Nephron progenitor cell (in vitro differentiated cells): ENCODE measurements around the gene CD109.

ENCODE experiments used
- DNase-seq: peaks from one replicate; pipeline ENCODE4 v3.0.0; 2021
- H3K27ac Mint-ChIP-seq: 2 replicates; pipeline ENCODE4 v1.8.0; 2021; ENCODE audit warnings: mild to moderate bottlenecking, moderate library complexity, mixed read lengths
- H3K27me3 Mint-ChIP-seq: 2 replicates; pipeline ENCODE4 v1.8.0; 2021; ENCODE audit warnings: mild to moderate bottlenecking, low read depth, mixed read lengths; ENCODE audit not compliant: poor library complexity
- H3K36me3 Mint-ChIP-seq: 2 replicates; pipeline ENCODE4 v1.8.0; 2021; ENCODE audit warnings: low read depth, mixed read lengths
- H3K4me1 Mint-ChIP-seq: 2 replicates; pipeline ENCODE4 v1.8.0; 2021; ENCODE audit warnings: mixed read lengths
- H3K4me3 Mint-ChIP-seq: 2 replicates; pipeline ENCODE4 v1.8.0; 2021; ENCODE audit warnings: mild to moderate bottlenecking, moderate library complexity, mixed read lengths
- H3K9me3 Mint-ChIP-seq: 2 replicates; pipeline ENCODE4 v1.8.0; 2021; ENCODE audit warnings: mild to moderate bottlenecking, moderate library complexity, mixed read lengths
- TF ChIP-seq, protein P1 (sequence below): fragments of 200-600 bp; sonication (generic); IDR thresholded peaks from 2 replicates; pipeline ENCODE4 v1.5.0; 2021; ENCODE audit warnings: antibody characterized with exemption

The CD109 gene

GRCh38 chr6:73695619-73696421 lies at the start of gene CD109:
TSS of gene CD109 (plus strand) at chr6:73696203. CDS start at chr6:73696216, 13 bp downstream.
- Mint-ChIP-seq H3K27ac (no peak within 1 kb of the TSS), H3K36me3 (no peaks in the 10 kb centered on the region)

DNA sequence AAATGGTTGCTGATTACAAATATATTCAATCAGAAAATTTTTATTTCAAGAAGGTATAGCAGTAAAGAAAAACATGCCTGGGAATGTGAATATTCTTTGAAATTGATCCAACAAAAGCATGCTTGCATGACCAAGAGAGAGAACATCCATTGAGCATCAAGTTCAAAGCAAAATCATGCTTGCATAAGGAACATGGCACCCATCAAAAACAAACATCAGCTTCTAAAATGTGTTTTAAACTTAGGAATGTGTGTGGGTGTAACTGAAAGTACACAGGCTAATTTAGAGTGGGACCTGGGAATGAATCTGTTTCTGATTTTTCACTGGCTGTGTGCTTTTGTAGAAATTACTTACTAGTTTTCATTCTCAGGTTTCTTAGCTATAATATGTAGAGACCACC lies 47.8 kb upstream of the CD109 start:
- Mint-ChIP-seq H3K4me3 (no peak overlapping the region), H3K27me3 (peaks cover 8% of the 10 kb centered on the region), H3K4me1 (peaks cover 22% of the 10 kb centered on the region), H3K9me3 (no peaks in the 10 kb centered on the region), H3K27ac (no peak overlapping the region), H3K36me3 (peaks cover 4% of the 10 kb centered on the region)
- no peak for DNase-seq
- TF ChIP-seq, protein P1, sequence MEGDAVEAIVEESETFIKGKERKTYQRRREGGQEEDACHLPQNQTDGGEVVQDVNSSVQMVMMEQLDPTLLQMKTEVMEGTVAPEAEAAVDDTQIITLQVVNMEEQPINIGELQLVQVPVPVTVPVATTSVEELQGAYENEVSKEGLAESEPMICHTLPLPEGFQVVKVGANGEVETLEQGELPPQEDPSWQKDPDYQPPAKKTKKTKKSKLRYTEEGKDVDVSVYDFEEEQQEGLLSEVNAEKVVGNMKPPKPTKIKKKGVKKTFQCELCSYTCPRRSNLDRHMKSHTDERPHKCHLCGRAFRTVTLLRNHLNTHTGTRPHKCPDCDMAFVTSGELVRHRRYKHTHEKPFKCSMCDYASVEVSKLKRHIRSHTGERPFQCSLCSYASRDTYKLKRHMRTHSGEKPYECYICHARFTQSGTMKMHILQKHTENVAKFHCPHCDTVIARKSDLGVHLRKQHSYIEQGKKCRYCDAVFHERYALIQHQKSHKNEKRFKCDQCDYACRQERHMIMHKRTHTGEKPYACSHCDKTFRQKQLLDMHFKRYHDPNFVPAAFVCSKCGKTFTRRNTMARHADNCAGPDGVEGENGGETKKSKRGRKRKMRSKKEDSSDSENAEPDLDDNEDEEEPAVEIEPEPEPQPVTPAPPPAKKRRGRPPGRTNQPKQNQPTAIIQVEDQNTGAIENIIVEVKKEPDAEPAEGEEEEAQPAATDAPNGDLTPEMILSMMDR = no peak

More at GRCh38 chr6:73695619-73696421, at the start of gene CD109:
- Mint-ChIP-seq H3K4me3 (peak within 1 kb of the TSS; percentile 84), H3K27me3 (peaks cover 34% of the 10 kb centered on the region), H3K4me1 (peaks cover 25% of the 10 kb centered on the region), H3K9me3 (peaks cover 7% of the 10 kb centered on the region)
- TF ChIP-seq, protein P1 = no peak
- peak; percentile 76 for DNase-seq

DNA sequence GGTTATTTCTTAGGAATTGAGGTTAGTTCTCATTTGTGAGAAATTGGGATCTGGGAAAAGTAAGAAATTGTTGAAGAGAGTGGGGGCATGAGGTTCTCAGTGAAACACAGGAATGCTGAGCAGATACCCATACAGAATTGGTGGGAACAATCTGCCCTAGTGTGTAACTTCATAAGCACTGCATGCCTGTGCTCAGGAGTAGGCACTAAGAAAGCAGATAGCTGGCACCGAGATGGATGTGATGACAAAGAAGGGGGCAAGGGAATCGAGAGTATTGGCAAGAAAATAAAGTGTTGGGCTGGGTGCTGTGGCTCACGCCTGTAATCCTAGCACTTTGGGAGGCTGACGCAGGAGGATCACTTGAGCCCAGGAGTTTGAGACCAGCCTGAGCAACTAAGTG lies 46.2 kb upstream of the CD109 start:
- Mint-ChIP-seq H3K9me3 (no peaks in the 10 kb centered on the region), H3K4me1 (peaks cover 25% of the 10 kb centered on the region), H3K27me3 (peaks cover 10% of the 10 kb centered on the region), H3K36me3 (peaks cover 4% of the 10 kb centered on the region), H3K27ac (no peak overlapping the region), H3K4me3 (no peak overlapping the region)
- DNase-seq = no peak
- TF ChIP-seq, protein P1 = no peak

DNA sequence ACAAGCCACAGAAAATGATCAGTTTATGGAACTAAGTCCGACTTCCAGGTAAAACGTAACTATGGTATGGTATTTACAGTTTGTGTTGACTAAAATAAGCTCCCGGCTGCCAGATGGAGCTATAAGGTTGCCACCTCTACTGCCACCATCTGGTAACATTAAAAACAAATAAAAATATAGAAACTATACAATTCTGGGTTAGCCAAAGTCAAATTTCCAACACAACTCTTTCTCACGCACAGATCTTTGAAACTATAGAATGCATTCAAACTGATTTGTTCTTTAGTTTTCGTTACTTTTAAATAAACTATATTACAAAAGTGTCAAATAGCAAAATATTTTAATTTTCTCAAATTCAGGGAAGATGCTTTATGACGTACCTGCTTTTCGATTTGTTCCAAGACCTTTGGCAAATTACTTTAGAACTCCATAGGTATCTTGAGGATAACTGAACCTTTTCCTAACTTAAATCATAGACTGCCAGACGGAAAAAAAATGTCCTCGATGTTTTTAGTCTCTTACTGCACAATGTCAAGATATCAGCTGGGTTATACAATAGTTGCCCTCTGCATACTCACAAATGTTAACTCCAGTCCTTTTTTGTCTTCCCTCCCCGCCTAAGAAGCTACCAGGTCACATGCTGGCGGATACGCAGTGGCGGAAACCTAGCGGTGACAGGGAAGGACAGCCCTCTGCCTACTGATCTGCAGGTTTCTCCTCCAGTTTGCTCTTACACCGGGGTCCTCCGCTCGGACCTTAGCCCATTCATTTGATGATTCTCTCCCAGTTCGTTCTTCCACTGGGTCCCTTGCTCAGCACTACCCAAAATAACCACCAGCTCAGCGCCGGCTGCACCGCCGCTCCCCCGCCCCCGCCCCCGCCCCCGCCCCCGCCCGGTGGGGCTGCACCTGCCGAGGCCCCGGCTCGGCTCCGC lies 43.1 kb upstream of the CD109 start:
- Mint-ChIP-seq H3K9me3 (no peaks in the 10 kb centered on the region), H3K36me3 (peaks cover 4% of the 10 kb centered on the region), H3K27ac (peak overlapping the region; percentile 57), H3K27me3 (peaks cover 12% of the 10 kb centered on the region), H3K4me1 (peaks cover 15% of the 10 kb centered on the region), H3K4me3 (peak overlapping the region; percentile 93)
- TF ChIP-seq, protein P1 = peak; percentile 30
- DNase-seq = peak; percentile 43

GRCh38 chr6:73653571-73654424 lies 42.2 kb upstream of the CD109 start, which contains the start of gene SLC17A5:
TSS of gene SLC17A5 (minus strand) at chr6:73653992. CDS start at chr6:73653886, 106 bp downstream.
- DNase-seq = peak; percentile 92
- H3K27me3 Mint-ChIP-seq = peaks cover 13% of the 10 kb centered on the region
- peak within 1 kb of the TSS; percentile 93 for H3K27ac Mint-ChIP-seq
- TF ChIP-seq, protein P1 = no peak
- H3K4me3 Mint-ChIP-seq = peak within 1 kb of the TSS; percentile 93
- H3K36me3 Mint-ChIP-seq = peaks cover 4% of the 10 kb centered on the region
- no peaks in the 10 kb centered on the region for H3K9me3 Mint-ChIP-seq
- peaks cover 15% of the 10 kb centered on the region for H3K4me1 Mint-ChIP-seq
